ENCODE measurements around the gene GJA3. TPM values are rescaled to one million over a fixed set of nuclear protein-coding genes. Genes with fewer than 3 reads are reported as not detected.

Gene GJA3
- total and polyA plus RNA-seq, 9 donors: 0.08 to 0.34 (median 0.15) TPM; not detected in 2

- 72 to 84% (median 81%) methylated on average over 18 of the region's 18 CpGs for WGBS, 3 donors
These were observed 31.8 kb downstream of the GJA3 start for GRCh38 chr13:20129076-20129475.

GRCh38 chr13:20128459-20128931 is 32.4 kb downstream of the GJA3 start:
- Histone ChIP-seq H3K9me3 (no peaks in the 10 kb centered on the region), H3K27ac (peak overlapping the region; percentile 23 to 73), H3K27me3 (no peaks in the 10 kb centered on the region), H3K4me1 (ENCODE audit: insufficient read depth) (peaks cover 4% of the 10 kb centered on the region), H3K36me3 (no peaks in the 10 kb centered on the region), H3K4me3 (peak overlapping the region; percentile 42)
- 3 to 15% (median 4%) methylated on average over 23 to 28 of the region's 28 CpGs for WGBS, 3 donors
- peak in 1 of 5 donors; percentile 31 for DNase-seq
- intact Hi-C loops (cut with DNase I): no loop called here
- TF ChIP-seq EP300 (IDR thresholded peaks at IDR 0.05): no peak
- TF ChIP-seq CTCF (IDR thresholded peaks at IDR 0.05): no peak
- TF ChIP-seq POLR2A (IDR thresholded peaks at IDR 0.05): no peak

More at GRCh38 chr13:20129076-20129475, 31.8 kb downstream of the GJA3 start:
- TF ChIP-seq EP300 (IDR thresholded peaks at IDR 0.05) (no peak), POLR2A (IDR thresholded peaks at IDR 0.05) (no peak), CTCF (IDR thresholded peaks at IDR 0.05) (no peak)
- intact Hi-C loops (cut with DNase I): no loop called here
- DNase-seq: no peak
- no peak overlapping the region for H3K4me3 ChIP-seq
- H3K36me3 ChIP-seq: no peaks in the 10 kb centered on the region
- H3K9me3 ChIP-seq: no peaks in the 10 kb centered on the region
- peaks cover 4% of the 10 kb centered on the region for H3K4me1 ChIP-seq (ENCODE audit: insufficient read depth)
- no peak overlapping the region for H3K27ac ChIP-seq
- H3K27me3 ChIP-seq: no peaks in the 10 kb centered on the region

- Histone ChIP-seq H3K4me1 (ENCODE audit: insufficient read depth) (peaks cover 4% of the 10 kb centered on the region), H3K4me3 (peak overlapping the region; percentile 42), H3K9me3 (no peaks in the 10 kb centered on the region), H3K36me3 (no peaks in the 10 kb centered on the region), H3K27ac (peak overlapping the region; percentile 23 to 73), H3K27me3 (no peaks in the 10 kb centered on the region)
- TF ChIP-seq CTCF (IDR thresholded peaks at IDR 0.05) (peak in 1 of 3 donors; percentile 41), POLR2A (IDR thresholded peaks at IDR 0.05) (no peak), EP300 (IDR thresholded peaks at IDR 0.05) (no peak)
- intact Hi-C loops (cut with DNase I): no loop called here
- WGBS, 3 donors: 0 to 5% (median 1%) methylated on average over 56 to 82 of the region's 82 CpGs
- peak; percentile 50 to 74 (median 61) for DNase-seq
These were observed 33.0 kb downstream of the GJA3 start for GRCh38 chr13:20127562-20128458.

GRCh38 chr13:20127262-20127561 is 33.6 kb downstream of the GJA3 start:
- Histone ChIP-seq H3K27ac (peak overlapping the region in 1 of 2 donors; percentile 73), H3K27me3 (no peaks in the 10 kb centered on the region), H3K36me3 (no peaks in the 10 kb centered on the region), H3K9me3 (no peaks in the 10 kb centered on the region), H3K4me1 (ENCODE audit: insufficient read depth) (peaks cover 4% of the 10 kb centered on the region), H3K4me3 (peak overlapping the region; percentile 42)
- TF ChIP-seq CTCF (IDR thresholded peaks at IDR 0.05) (no peak), POLR2A (IDR thresholded peaks at IDR 0.05) (no peak), EP300 (IDR thresholded peaks at IDR 0.05) (no peak)
- intact Hi-C loops (cut with DNase I): no loop called here
- no peak for DNase-seq
- 26 to 40% (median 36%) methylated on average over 6 of the region's 6 CpGs for WGBS, 3 donors

Measured in ovary (tissue), 9 donors.